HG03095 (cell line): Measurements from ENCODE around the gene TFDP2.
"Not testable (repeated sequence)": the region's sequence is repeated elsewhere in the genome, so short reads cannot be mapped to it uniquely, and the experiment has no call there.

Source experiments
- ATAC-seq: cut with Tn5 transposase; IDR thresholded peaks from one replicate; pipeline ENCODE4 v1.9.1; 2021; ENCODE audit warnings: moderate library complexity; ENCODE audit not compliant: unreplicated experiment

TFDP2 gene

GRCh38 chr3:141933421-141934300, 215.7 kb downstream of the TFDP2 start:
- no peak for ATAC-seq

GRCh38 chr3:141930801-141931200, 218.5 kb downstream of the TFDP2 start:
- no peak for ATAC-seq

GRCh38 chr3:141929341-141929995, 219.9 kb downstream of the TFDP2 start:
- ATAC-seq: no peak

- no peak for ATAC-seq
These were observed 220.6 kb downstream of the TFDP2 start for GRCh38 chr3:141928631-141929270.

- ATAC-seq: no peak
These were observed 222.4 kb downstream of the TFDP2 start for GRCh38 chr3:141926929-141927328.

GRCh38 chr3:141925677-141926076, 223.7 kb downstream of the TFDP2 start:
- ATAC-seq: not testable (repeated sequence)

GRCh38 chr3:141921316-141921715, 228.0 kb downstream of the TFDP2 start:
- ATAC-seq: no peak

GRCh38 chr3:141920701-141921100, 228.6 kb downstream of the TFDP2 start:
- no peak for ATAC-seq

- no peak for ATAC-seq
These were observed 233.6 kb downstream of the TFDP2 start for GRCh38 chr3:141915766-141916165.

GRCh38 chr3:141915016-141915415, 234.3 kb downstream of the TFDP2 start:
- no peak for ATAC-seq

- ATAC-seq: no peak
These were observed 235.0 kb downstream of the TFDP2 start for GRCh38 chr3:141914311-141914710.

- ATAC-seq: no peak
These were observed 236.1 kb downstream of the TFDP2 start for GRCh38 chr3:141913150-141913811.

- ATAC-seq: not testable (repeated sequence)
These were observed 239.4 kb downstream of the TFDP2 start for GRCh38 chr3:141909986-141910385.

- ATAC-seq: no peak
These were observed 239.9 kb downstream of the TFDP2 start for GRCh38 chr3:141909408-141909807.

- ATAC-seq: no peak
These were observed 244.2 kb downstream of the TFDP2 start for GRCh38 chr3:141905129-141905528.

- ATAC-seq: no peak
These were observed 245.1 kb downstream of the TFDP2 start for GRCh38 chr3:141904203-141904602.

GRCh38 chr3:141901914-141902313, 247.4 kb downstream of the TFDP2 start:
- ATAC-seq: no peak

- no peak for ATAC-seq
These were observed 249.0 kb downstream of the TFDP2 start for GRCh38 chr3:141900343-141900742.

- no peak for ATAC-seq
These were observed 250.4 kb downstream of the TFDP2 start for GRCh38 chr3:141898908-141899307.

- ATAC-seq: no peak
These were observed 253.6 kb downstream of the TFDP2 start for GRCh38 chr3:141895731-141896130.

GRCh38 chr3:141894524-141895176, 254.7 kb downstream of the TFDP2 start:
- ATAC-seq: no peak
